GM23248 (cell line): ENCODE results near the gene EPDR1. TPM values are rescaled to one million over a fixed set of nuclear protein-coding genes. Genes with fewer than 3 reads are reported as not detected.
A peak's percentile ranks its signal among the peaks of the same experiment; 100 is the strongest.

Experiments used
- DNase-seq: peaks from one replicate; pipeline ENCODE4 v3.0.0-alpha.2; 2015
- H2AFZ ChIP-seq: fragments of 200-600 bp; sonication (generic); 2 replicates; pipeline ENCODE4 v1.6.1; 2016; ENCODE audit warnings: antibody characterized with exemption
- H3F3A ChIP-seq: fragments of 200-600 bp; sonication (generic); 2 replicates; pipeline ENCODE4 v1.6.1; 2016; ENCODE audit warnings: mild to moderate bottlenecking, antibody characterized with exemption, mixed run types; ENCODE audit not compliant: insufficient read depth
- H3K27ac ChIP-seq: fragments of 200-600 bp; sonication (generic); 2 replicates; pipeline ENCODE4 v1.5.1; 2016; ENCODE audit warnings: mild to moderate bottlenecking
- H3K27me3 ChIP-seq: fragments of 200-600 bp; sonication (generic); replicated peaks from 2 replicates; pipeline ENCODE4 v1.6.1; 2016; ENCODE audit warnings: mild to moderate bottlenecking; ENCODE audit not compliant: insufficient read depth
- H3K36me3 ChIP-seq: fragments of 200-600 bp; sonication (generic); 2 replicates; pipeline ENCODE4 v1.6.1; 2016; ENCODE audit warnings: low read depth, mild to moderate bottlenecking
- H3K4me1 ChIP-seq: fragments of 200-600 bp; sonication (generic); 2 replicates; pipeline ENCODE4 v1.6.1; 2016; ENCODE audit warnings: mild to moderate bottlenecking; ENCODE audit not compliant: insufficient read depth
- H3K4me2 ChIP-seq: fragments of 200-600 bp; sonication (generic); one replicate; pipeline ENCODE4 v1.6.1; 2016; ENCODE audit warnings: mild to moderate bottlenecking; ENCODE audit not compliant: unreplicated experiment
- H3K4me3 ChIP-seq: fragments of 200-600 bp; sonication (generic); 2 replicates; pipeline ENCODE4 v1.5.1; 2016; ENCODE audit warnings: mild to moderate bottlenecking
- H3K79me2 ChIP-seq: fragments of 200-600 bp; sonication (generic); 2 replicates; pipeline ENCODE4 v1.6.1; 2016; ENCODE audit warnings: mild to moderate bottlenecking; ENCODE audit not compliant: insufficient read depth
- H3K9ac ChIP-seq: fragments of 200-600 bp; sonication (generic); 2 replicates; pipeline ENCODE4 v1.6.1; 2016; ENCODE audit warnings: mild to moderate bottlenecking
- H3K9me2 ChIP-seq: fragments of 200-600 bp; sonication (generic); 2 replicates; pipeline ENCODE4 v1.6.1; 2016; ENCODE audit warnings: mixed run types, mild to moderate bottlenecking, moderate library complexity; ENCODE audit not compliant: insufficient read depth
- H3K9me3 ChIP-seq: fragments of 200-600 bp; sonication (generic); one replicate; pipeline ENCODE4 v1.6.1; 2017; ENCODE audit warnings: low read depth
- H4K20me1 ChIP-seq: fragments of 200-600 bp; sonication (generic); 2 replicates; pipeline ENCODE4 v1.6.0; 2016; ENCODE audit not compliant: insufficient read depth
- EZH2 ChIP-seq: fragments of 200-600 bp; sonication (generic); IDR thresholded peaks from 2 replicates; pipeline ENCODE4 v1.6.1; 2018; ENCODE audit warnings: antibody characterized with exemption, mild to moderate bottlenecking; ENCODE audit not compliant: insufficient read depth, poor library complexity, severe bottlenecking
- EZH2phosphoT487 ChIP-seq: fragments of 200-600 bp; sonication (generic); IDR thresholded peaks from 2 replicates; pipeline ENCODE4 v1.6.1; 2018; ENCODE audit warnings: antibody characterized with exemption, moderate library complexity, mild to moderate bottlenecking, low read depth; ENCODE audit not compliant: insufficient read depth
- WGBS, 2 experiments: methylation state at CpG; one replicate each; pipeline ENCODE4 v1.1.6; 2015 to 2017; ENCODE audit warnings: low lambda C conversion rate in 2 of 2, low coverage in 1 of 2; ENCODE audit errors: missing lambda C conversion rate in 2 of 2; 5-methylcytosine and 5-hydroxymethylcytosine counted together
- in situ Hi-C: fragments of 300-500 bp; cut with MboI; formaldehyde crosslinking; loops from 2 replicates; pipeline ENCODE4 v1.15.0; 2020
- polyA plus RNA-seq: library from polyadenylated mRNA; unstranded; fragments of >200 nt; fragmentation: Nextera tagmentation; extraction: Ambion mirVana; gene quantifications from 2 replicates; pipeline ENCODE4 v1.2.1, GENCODE V29; 2016
- total RNA-seq: library from RNA; depleted of rRNA; stranded (reverse); fragments of >200 nt; shearing (Covaris generic); gene quantifications from 2 replicates; pipeline ENCODE4 v1.2.3, GENCODE V29; 2014

EPDR1 gene
- total and polyA plus RNA-seq, 2 experiments from 2014 or later, result 1.5 to 2.5 TPM

- H2AFZ ChIP-seq, result no peak overlapping the region
- H3K9me3 ChIP-seq, result no peaks in the 10 kb centered on the region
- H3K27ac ChIP-seq, result no peak overlapping the region
- no peak overlapping the region for H3K4me3 ChIP-seq
- H3K36me3 ChIP-seq, result no peaks in the 10 kb centered on the region
- no peak overlapping the region for H3K9ac ChIP-seq
- 19% methylated on average over 5 of the region's 5 CpGs for WGBS, 2 experiments
- H3K4me1 ChIP-seq, result no peaks in the 10 kb centered on the region
- DNase-seq, result peak; percentile 5
- no peaks in the 10 kb centered on the region for H3K9me2 ChIP-seq
- H3K4me2 ChIP-seq, result no peak overlapping the region
- no peak for TF ChIP-seq EZH2phosphoT487
- no peak for TF ChIP-seq EZH2
- H3F3A ChIP-seq, result no peaks in the 10 kb centered on the region
- H4K20me1 ChIP-seq, result no peaks in the 10 kb centered on the region
- no peaks in the 10 kb centered on the region for H3K27me3 ChIP-seq
- in situ Hi-C loops, result no loop called here
- no peaks in the 10 kb centered on the region for H3K79me2 ChIP-seq
Measured at GRCh38 chr7:37930226-37930948, 9.9 kb downstream of the EPDR1 start.

- no peaks in the 10 kb centered on the region for H3K4me1 ChIP-seq
- H3K4me2 ChIP-seq, result no peak overlapping the region
- H3K9me3 ChIP-seq, result no peaks in the 10 kb centered on the region
- H3K4me3 ChIP-seq, result no peak overlapping the region
- H3K36me3 ChIP-seq, result no peaks in the 10 kb centered on the region
- in situ Hi-C loops, result no loop called here
- no peaks in the 10 kb centered on the region for H3K79me2 ChIP-seq
- no peak for TF ChIP-seq EZH2phosphoT487
- no peak for TF ChIP-seq EZH2
- no peaks in the 10 kb centered on the region for H3K9me2 ChIP-seq
- no peaks in the 10 kb centered on the region for H3K27me3 ChIP-seq
- no peak overlapping the region for H3K27ac ChIP-seq
- no peaks in the 10 kb centered on the region for H3F3A ChIP-seq
- H2AFZ ChIP-seq, result no peak overlapping the region
- 25% methylated on average over 2 of the region's 2 CpGs for WGBS, 2 experiments
- DNase-seq, result no peak
- H3K9ac ChIP-seq, result no peak overlapping the region
- no peaks in the 10 kb centered on the region for H4K20me1 ChIP-seq
Measured at GRCh38 chr7:37932543-37932942, 12.1 kb downstream of the EPDR1 start.

DNA sequence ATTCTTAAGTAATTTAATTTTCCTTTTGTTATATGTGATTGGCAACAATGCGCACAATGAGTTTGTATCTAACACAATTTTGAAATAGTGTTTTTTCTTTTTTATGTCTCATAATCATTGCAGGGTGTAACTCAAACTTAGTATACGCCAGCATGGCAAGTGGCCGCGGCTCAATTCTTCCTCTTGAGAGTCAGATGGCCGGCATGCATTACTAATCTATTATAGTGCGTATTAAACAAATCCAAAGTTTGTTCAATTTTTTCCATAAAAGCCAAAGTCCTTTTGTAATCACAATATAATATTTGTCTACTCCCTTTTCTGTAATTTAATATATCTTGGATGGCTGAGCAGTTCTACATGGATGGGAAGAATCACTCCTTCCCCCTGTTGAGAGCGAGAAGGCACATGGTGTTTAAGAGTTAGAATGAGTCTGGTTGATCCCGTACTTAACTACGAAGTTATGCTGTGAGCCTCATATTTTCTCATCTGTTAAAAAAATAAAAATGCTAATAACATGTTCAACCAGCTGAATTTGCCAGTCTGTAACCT is 12.7 kb downstream of the EPDR1 start:
- H3K9ac ChIP-seq, result no peak overlapping the region
- no peak for TF ChIP-seq EZH2
- TF ChIP-seq EZH2phosphoT487, result no peak
- H3K4me2 ChIP-seq, result no peak overlapping the region
- no peaks in the 10 kb centered on the region for H3K9me2 ChIP-seq
- no peaks in the 10 kb centered on the region for H3K79me2 ChIP-seq
- H3K4me1 ChIP-seq, result no peaks in the 10 kb centered on the region
- H3K9me3 ChIP-seq, result no peaks in the 10 kb centered on the region
- H3F3A ChIP-seq, result no peaks in the 10 kb centered on the region
- no peak overlapping the region for H3K4me3 ChIP-seq
- in situ Hi-C loops, result no loop called here
- no peak for DNase-seq
- WGBS, 2 experiments, result 45 to 48% methylated on average over 9 of the region's 9 CpGs
- no peaks in the 10 kb centered on the region for H3K36me3 ChIP-seq
- H4K20me1 ChIP-seq, result no peaks in the 10 kb centered on the region
- H3K27ac ChIP-seq, result no peak overlapping the region
- H3K27me3 ChIP-seq, result no peaks in the 10 kb centered on the region
- no peak overlapping the region for H2AFZ ChIP-seq

- no peaks in the 10 kb centered on the region for H3F3A ChIP-seq
- H3K9me2 ChIP-seq, result no peaks in the 10 kb centered on the region
- WGBS, 2 experiments, result 9 to 17% methylated on average over 12 of the region's 12 CpGs
- no peak overlapping the region for H2AFZ ChIP-seq
- TF ChIP-seq EZH2phosphoT487 (no peak), EZH2 (no peak)
- DNase-seq, result no peak
- H3K27ac ChIP-seq, result no peak overlapping the region
- H4K20me1 ChIP-seq, result no peaks in the 10 kb centered on the region
- no peak overlapping the region for H3K9ac ChIP-seq
- no peaks in the 10 kb centered on the region for H3K4me1 ChIP-seq
- H3K36me3 ChIP-seq, result no peaks in the 10 kb centered on the region
- H3K27me3 ChIP-seq, result no peaks in the 10 kb centered on the region
- no peaks in the 10 kb centered on the region for H3K79me2 ChIP-seq
- H3K4me2 ChIP-seq, result no peak overlapping the region
- H3K4me3 ChIP-seq, result no peak overlapping the region
- H3K9me3 ChIP-seq, result no peaks in the 10 kb centered on the region
- in situ Hi-C loops, result no loop called here
Measured at GRCh38 chr7:37942934-37943610, 22.6 kb downstream of the EPDR1 start.
